Panc1 (cell line): ENCODE results near the gene ADARB2. TPM values are rescaled to one million over a fixed set of nuclear protein-coding genes. Genes with fewer than 3 reads are reported as not detected.

Experiments
- ATAC-seq: fragments of 200-7000 bp; cut with Tn5 transposase; 2 replicates; pipeline ENCODE4 v1.9.1; 2020; ENCODE audit warnings: mild to moderate bottlenecking, moderate library complexity
- BruUV-seq: library from RNA; stranded (reverse); fragments of 400-500 nt; replicated peaks from 2 replicates; lab custom pipeline; 2021; lab: Mats Ljungman, UMichigan
- CTCF ChIA-PET: fragments of 300-600 bp; sonication (Branson Sonifier 250); formaldehyde crosslinking; loops from one replicate; lab custom pipeline; 2022; ENCODE audit warnings: antibody characterized with exemption; lab: Charles Lee
- POLR2A ChIA-PET: fragments of 300-600 bp; sonication (Branson Sonifier 250); formaldehyde crosslinking; loops from one replicate; lab custom pipeline; 2022; ENCODE audit warnings: antibody characterized with exemption; lab: Charles Lee
- DNase-seq: peaks from one replicate; pipeline ENCODE4 v3.0.0-alpha.2; 2010; ENCODE audit warnings: low read depth, low spot score
- H3K27ac ChIP-seq: 2 replicates; pipeline ENCODE4 v1.5.1; 2011; ENCODE audit warnings: mild to moderate bottlenecking, low read length, inconsistent platforms
- H3K27me3 ChIP-seq: fragments of 200-500 bp; sonication (Bioruptor generic); 2 replicates; pipeline ENCODE4 v1.6.0; 2014; ENCODE audit warnings: low read length, inconsistent platforms; ENCODE audit not compliant: control insufficient read depth, insufficient read depth
- H3K36me3 ChIP-seq: fragments of 200-500 bp; sonication (Bioruptor generic); 2 replicates; pipeline ENCODE4 v1.5.1; 2014; ENCODE audit warnings: inconsistent platforms, mild to moderate bottlenecking, low read length, moderate library complexity; ENCODE audit not compliant: control insufficient read depth, insufficient read depth
- H3K4me1 ChIP-seq: 2 replicates; pipeline ENCODE4 v1.5.1; 2011; ENCODE audit warnings: inconsistent platforms, mild to moderate bottlenecking, low read length, moderate library complexity; ENCODE audit not compliant: control insufficient read depth, insufficient read depth
- H3K4me3 ChIP-seq, 2 experiments: 2 replicates each; pipeline ENCODE4 v1.5.1; 2011 to 2012; ENCODE audit warnings: low read depth in 2 of 2, low read length in 2 of 2, mild to moderate bottlenecking in 2 of 2, inconsistent platforms in 1 of 2, moderate library complexity in 1 of 2
- H3K9me3 ChIP-seq: fragments of 200-500 bp; sonication (Bioruptor generic); 2 replicates; pipeline ENCODE4 v1.5.1; 2014; ENCODE audit warnings: low read depth, mild to moderate bottlenecking, inconsistent platforms, low read length, moderate library complexity; ENCODE audit not compliant: control insufficient read depth, insufficient read depth
- CTCF ChIP-seq: fragments of 450-650 bp; IDR thresholded peaks from 2 replicates; pipeline ENCODE4 v1.5.1; 2017; ENCODE audit warnings: mild to moderate bottlenecking
- POLR2AphosphoS5 ChIP-seq: IDR thresholded peaks from 2 replicates; pipeline ENCODE4 v1.6.1; 2012; ENCODE audit warnings: mild to moderate bottlenecking, low read depth, low read length, moderate library complexity
- REST ChIP-seq, 2 experiments: IDR thresholded peaks; 2 replicates each; pipeline ENCODE4 v1.6.1; 2011 to 2012; ENCODE audit warnings: low read depth in 2 of 2, control low read depth in 1 of 2, low read length in 1 of 2, mild to moderate bottlenecking in 1 of 2, moderate library complexity in 1 of 2; ENCODE audit not compliant: insufficient read depth in 1 of 2
- SIN3A ChIP-seq: IDR thresholded peaks from 2 replicates; pipeline ENCODE4 v1.6.1; 2012; ENCODE audit warnings: low read depth, mild to moderate bottlenecking, low read length, moderate library complexity, borderline replicate concordance; ENCODE audit not compliant: insufficient read depth
- TCF7L2 ChIP-seq: IDR thresholded peaks from 2 replicates; pipeline ENCODE4 v1.6.1; 2011; ENCODE audit warnings: mild to moderate bottlenecking, low read depth, low read length, inconsistent platforms
- in situ Hi-C: cut with HindIII; loops from 2 replicates; pipeline ENCODE4 v1.10.0; 2016; ENCODE audit warnings: low sequenced_read_pairs, low pct_unique_long_range_greater_than_20kb
- intact Hi-C: fragments of 100-400 bp; cut with micrococcal nuclease; formaldehyde crosslinking; loops from one replicate; pipeline ENCODE4 v1.10.0; 2022; ENCODE audit not compliant: unreplicated experiment
- total RNA-seq: library from RNA; stranded (reverse); gene quantifications from one replicate; pipeline ENCODE4 v1.2.1, GENCODE V29; 2021; ENCODE audit not compliant: unreplicated experiment

Gene ADARB2
- total RNA-seq, 1 experiment from 2014 or later, result 0.31 TPM

GRCh38 chr10:1293157-1293556 lies 444.2 kb downstream of the ADARB2 start:
- no peaks in the 10 kb centered on the region for H3K9me3 ChIP-seq
- no peaks in the 10 kb centered on the region for H3K4me1 ChIP-seq
- POLR2A ChIA-PET, result no interaction called here
- in situ Hi-C loops, result no loop called here
- H3K4me3 ChIP-seq, result no peak overlapping the region
- DNase-seq (no peak), ATAC-seq (no peak)
- no peak for TF ChIP-seq TCF7L2
- TF ChIP-seq POLR2AphosphoS5, result no peak
- TF ChIP-seq CTCF, result no peak
- TF ChIP-seq REST (IDR thresholded peaks at IDR 0.05; ENCODE audit: insufficient read depth in 1 of 2, low read depth in 2 of 2, low read length in 1 of 2), result no peak
- no peak for TF ChIP-seq SIN3A
- CTCF ChIA-PET, result no interaction called here
- no TSS peak for BruUV-seq
- H3K27me3 ChIP-seq, result no peaks in the 10 kb centered on the region; the same call in 1 of the 2 replicates
- no peaks in the 10 kb centered on the region for H3K36me3 ChIP-seq
- no peak overlapping the region for H3K27ac ChIP-seq
- intact Hi-C loops, result no loop called here

- Histone ChIP-seq H3K9me3 (no peaks in the 10 kb centered on the region), H3K4me1 (no peaks in the 10 kb centered on the region), H3K27ac (no peak overlapping the region), H3K4me3 (no peak overlapping the region), H3K36me3 (no peaks in the 10 kb centered on the region), H3K27me3 (no peaks in the 10 kb centered on the region; the same call in 1 of the 2 replicates)
- POLR2A ChIA-PET, result interaction anchor here (0.6 kb wide), 1 partner anchor 348 kb away, joined by 3 read pairs; no protein-coding TSS in a partner anchor
- TF ChIP-seq POLR2AphosphoS5, result no peak
- TF ChIP-seq REST (IDR thresholded peaks at IDR 0.05; ENCODE audit: insufficient read depth in 1 of 2, low read depth in 2 of 2, low read length in 1 of 2), result no peak
- TF ChIP-seq SIN3A, result no peak
- in situ Hi-C loops (no loop called here), intact Hi-C loops (no loop called here)
- CTCF ChIA-PET, result no interaction called here
- no TSS peak for BruUV-seq
- ATAC-seq, result no peak
- DNase-seq, result no peak
These were observed 444.7 kb downstream of the ADARB2 start for GRCh38 chr10:1292611-1293031.
